Suppressor macrophage treated with lipopolysaccharide for 4 hours (primary cell): ENCODE results near the gene RC3H2.
"Not testable (repeated sequence)": the region's sequence is repeated elsewhere in the genome, so short reads cannot be mapped to it uniquely, and the experiment has no call there.

Experiments used
- DNase-seq: peaks from one replicate; pipeline ENCODE4 v3.0.0-alpha.2; 2020

The RC3H2 gene

DNA sequence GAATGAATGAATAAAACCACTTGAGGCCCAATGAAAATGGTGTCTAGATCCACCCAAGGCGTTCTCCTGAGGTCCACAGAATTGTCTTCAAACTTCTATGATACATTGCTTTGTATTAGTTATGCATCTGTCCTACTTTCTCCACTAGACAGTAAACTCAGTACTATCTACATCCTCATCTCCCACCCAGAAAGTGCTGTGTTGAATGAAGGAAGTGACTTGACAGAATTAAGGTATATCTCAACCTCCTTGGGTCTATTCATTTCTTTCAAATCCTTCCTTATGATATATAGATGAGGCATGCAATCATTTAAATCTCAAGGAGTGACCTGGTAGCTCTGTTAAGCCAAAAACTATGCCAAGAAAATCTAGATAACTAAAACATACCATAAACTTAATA is 61.0 kb downstream of the RC3H2 start:
- no peak for DNase-seq

DNA sequence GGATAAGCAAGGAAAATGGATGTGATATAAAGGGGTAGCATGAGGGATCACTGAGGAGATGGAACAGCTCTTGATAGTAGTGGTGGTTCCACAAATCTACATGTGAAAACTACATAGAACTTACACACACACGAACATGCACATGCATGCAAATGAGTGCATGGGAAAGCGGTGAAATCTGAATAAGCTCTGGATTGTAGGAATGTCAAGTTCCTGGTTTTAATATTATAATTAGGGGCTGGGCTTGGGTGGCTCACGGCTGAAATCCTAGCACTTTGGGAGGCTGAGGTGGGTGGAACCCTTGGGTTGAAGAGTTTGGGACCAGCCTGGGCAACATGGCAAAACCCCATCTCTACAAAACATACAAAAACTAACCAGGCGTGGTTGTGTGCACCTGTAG is 63.7 kb downstream of the RC3H2 start:
- DNase-seq: no peak

DNA sequence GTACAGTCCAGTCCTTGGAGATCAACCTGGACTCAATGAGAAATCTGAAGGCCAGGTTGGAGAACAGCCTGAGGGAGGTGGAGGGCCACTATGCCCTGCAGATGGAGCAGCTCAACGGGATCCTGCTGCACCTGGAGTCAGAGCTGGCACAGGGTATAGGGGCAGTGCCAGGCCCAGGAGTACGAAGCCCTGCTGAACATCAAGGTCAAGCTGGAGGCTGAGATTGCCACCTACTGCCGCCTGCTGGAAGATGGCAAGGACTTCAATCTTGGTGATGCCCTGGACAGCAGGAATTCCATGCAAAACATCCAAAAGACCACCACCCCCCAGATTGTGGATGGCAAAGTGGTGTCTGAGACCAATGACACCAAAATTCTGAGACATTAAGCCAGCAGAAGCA is 66.7 kb downstream of the RC3H2 start:
- not testable (repeated sequence) for DNase-seq

DNA sequence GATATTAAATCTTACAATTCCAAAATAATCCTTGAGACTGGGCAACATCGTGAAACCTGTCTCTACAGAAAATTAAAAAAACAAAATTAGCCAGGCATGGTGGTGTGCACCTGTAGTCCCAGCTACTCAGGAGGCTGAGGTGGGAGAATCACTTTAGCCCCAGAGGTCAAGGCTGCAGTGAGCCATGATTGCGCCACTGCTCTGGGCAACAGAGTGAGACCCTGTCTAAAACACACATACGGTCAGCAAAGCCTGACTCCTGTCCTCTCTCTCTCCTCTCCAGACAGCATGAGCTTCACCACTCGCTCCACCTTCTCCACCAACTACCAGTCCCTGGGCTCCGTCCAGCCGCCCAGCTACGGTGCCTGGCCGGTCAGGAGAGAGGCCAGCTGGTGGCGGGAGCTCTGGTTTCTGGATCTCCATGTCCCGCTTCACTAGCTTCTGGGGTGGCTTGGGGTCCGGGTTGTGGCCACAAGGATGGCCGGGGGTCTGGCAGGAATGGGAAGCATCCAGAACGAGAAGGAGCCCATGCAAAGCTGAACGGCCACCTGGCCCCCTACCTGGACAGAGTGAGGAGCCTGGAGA is 67.8 kb downstream of the RC3H2 start:
- no peak for DNase-seq

DNA sequence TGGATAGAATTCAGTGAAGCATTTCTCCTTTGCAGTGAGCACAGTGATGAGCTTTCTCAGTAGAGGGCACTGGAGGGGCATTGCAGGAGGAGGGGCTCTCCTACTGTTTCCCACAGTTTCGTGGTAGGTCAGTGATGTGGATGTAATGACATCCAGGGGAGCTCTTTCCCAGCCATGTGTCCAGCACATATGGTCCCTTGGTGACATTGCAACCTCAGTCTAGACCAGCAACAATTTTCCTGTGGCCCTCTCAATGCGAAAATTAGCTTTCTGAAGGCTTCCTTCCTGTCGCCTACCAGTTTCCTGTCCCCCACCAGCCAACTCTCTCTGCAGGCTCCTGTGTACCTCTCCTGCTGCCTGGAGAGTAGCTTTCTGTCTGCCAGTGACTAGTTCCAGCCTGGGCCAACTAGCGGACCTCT is 69.8 kb downstream of the RC3H2 start:
- DNase-seq: no peak

DNA sequence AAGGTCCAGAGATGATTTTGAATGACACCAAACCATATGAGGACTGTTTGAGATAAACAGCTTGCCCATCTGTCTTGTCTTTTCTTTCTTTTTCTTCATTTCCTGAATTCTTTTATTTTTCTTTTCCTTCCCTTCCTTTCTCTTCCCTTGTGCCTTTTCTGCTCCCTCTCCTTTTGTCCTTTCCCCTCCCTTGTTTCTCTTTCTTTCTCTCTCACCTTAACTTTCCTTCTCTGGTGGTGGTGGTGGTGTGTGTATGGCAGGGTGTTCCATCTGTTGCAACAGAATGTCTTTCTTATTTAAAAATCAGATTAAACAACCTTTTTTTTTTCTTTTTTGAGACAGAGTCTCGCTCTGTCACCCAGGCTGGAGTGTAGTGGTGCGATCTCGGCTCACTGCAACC is 73.0 kb downstream of the RC3H2 start:
- DNase-seq: no peak

DNA sequence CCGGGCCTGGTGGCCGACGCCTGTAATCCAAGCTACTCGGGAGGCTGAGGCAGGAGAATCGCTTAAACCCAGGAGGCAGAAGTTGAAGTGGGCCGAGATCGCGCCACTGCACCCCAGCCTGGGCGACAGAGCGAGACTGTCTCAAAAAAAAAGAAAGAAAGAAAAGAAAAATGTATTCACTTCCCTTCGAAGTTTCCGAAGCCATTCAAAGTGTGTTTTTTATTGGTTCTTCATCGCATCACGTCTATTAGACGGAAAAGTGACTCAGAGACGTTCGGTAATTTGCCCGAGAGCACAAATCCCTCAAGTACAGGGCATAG is 76.2 kb downstream of the RC3H2 start:
- not testable (repeated sequence) for DNase-seq

DNA sequence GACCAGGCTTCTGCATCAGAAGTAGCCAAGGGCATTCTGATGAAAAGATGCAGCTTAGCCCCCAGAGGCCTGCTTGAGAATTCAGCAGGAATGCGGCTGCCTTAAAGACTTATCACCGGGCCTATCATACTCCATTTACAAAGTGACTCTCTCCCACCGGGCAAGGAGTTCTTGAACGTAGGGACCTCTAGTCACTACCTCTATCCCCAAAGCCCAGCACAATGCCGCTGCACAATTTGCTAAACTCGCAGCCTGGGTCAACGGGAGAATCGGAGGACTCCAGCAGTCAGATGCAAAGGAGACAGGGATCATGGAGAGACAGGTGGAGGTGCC is 77.4 kb downstream of the RC3H2 start:
- DNase-seq: no peak

DNA sequence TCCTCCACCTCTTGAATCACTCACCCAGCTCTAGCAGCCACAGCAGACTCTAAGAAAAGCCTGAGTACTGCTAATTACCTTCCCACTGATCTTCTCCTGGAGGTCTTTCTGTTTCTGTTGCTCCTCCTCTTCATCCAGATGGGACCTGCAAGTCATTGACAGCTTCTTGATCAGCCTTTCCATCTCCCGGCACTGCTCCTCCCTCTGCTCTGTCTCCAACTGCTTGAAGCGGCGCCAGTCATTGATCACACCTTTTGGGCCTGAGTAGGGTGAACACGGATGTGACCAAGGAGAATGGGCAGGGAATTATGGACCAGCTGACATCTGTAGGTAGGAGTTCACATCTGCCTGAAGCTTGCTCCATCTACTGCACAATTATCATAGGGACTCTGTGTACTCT is 82.2 kb downstream of the RC3H2 start:
- DNase-seq: no peak

DNA sequence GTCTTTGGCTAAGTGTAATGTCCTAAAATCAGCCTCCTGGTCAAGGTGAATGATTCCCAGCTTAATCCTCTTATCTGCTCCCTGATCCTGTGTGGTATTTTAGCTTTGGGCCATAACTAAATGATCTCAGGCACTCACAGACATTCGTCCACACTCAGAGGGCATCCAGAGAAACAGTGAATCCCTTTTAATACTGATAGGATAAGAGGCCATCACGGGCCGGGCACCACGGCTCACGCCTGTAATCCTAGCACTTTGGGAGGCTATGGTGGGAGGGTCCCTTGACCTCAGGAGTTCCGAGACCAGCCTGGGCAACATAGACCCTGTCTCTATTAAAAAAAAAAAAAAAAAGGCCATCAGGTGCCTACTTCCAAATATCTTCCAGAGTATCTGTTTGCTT is 83.1 kb downstream of the RC3H2 start:
- DNase-seq: no peak

DNA sequence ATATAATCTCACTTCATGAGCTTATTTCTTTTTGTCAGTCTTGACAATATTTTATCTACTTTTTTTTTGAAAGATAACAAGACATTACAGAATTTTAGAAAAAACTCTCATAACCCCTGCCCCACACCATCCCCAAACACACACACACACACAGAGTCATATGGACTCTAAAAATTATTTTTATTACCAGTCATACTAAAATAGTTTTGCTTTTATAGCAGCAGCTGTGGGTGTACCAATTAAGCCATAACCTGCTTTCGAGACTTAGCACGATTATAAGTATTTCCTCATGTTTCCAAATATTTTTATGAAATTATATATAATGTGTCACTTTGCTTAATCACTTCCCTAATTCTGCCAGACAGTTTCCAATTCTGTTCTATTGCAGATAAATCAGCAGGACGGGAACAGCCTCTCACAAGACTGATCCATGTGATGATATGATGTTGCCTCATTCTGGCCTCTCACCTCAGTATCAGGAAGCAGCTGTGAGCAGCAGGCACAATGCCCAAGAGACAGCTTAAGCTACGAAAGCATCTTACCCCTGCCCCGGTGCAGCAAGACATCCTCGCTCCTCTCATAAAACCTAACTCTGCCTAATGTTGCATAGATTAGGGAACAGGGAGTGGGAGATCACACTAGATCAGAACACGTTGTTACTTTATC is 83.7 kb downstream of the RC3H2 start:
- peak; percentile 85 for DNase-seq

DNA sequence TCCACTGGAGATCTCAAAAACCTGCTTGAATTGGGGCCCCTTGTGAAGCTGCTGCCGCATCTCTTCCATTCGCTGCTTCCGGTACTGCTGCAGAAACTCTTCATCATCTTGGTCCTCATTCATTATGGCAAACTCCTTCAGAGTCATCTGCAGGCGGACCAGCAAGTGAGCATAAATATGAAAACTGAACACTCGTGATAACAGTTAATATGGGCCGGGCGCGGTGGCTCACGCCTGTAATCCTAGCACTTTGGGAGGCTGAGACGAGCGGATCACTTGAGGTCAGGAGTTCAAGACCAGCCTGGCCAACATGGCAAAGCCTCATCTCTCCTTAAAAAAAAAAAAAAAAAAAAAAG is 84.7 kb downstream of the RC3H2 start:
- no peak for DNase-seq

DNA sequence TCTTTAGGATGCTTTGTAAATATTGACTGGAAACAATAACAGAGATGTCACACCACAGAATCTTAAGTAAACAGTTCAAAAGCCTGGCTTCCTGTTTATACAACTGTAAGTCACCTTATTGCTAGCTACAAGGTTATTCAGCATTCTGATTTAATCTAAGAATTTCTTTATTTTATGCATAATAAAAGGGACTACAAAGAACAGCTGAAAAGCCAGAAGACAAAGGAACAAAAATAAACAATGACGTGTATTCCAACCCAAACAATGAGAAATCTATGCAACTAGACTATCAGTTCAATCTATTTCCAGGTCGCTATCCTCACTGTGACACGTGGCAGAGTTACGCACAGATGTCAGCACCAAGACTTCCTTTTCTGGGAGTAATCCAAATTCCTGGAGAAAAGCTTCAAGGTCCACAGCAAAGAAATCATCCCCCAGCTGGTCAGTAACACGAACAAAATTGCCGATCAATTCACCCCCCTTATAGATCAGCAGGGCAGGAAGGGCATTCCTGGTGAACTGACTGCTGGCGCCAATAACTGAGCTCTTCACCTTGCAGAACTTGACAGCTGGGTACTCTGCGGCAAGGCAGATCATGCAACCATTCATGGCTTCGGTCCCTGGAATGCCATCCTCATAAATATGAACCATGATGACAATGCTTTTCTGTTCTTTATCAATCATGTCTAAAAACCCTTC is 85.2 kb downstream of the RC3H2 start:
- no peak for DNase-seq

DNA sequence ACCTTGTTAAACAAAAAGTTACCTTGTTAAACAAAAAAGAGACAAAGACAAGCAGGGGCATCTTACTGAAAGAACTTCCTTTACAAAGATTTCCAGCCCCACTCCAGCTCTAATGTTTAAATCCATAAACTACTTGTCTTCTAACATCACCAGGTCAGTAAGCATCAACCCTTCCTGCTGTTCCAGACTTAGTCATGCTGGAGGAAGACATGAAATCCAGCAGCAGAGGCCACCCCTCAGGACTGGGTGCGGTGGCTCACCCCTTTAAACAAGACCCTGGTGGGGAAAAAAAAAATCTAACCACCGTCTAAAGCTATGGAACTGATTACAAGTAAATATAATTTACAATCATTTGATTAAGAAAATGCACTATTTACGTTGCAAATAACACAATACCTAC is 85.8 kb downstream of the RC3H2 start:
- DNase-seq: no peak

DNA sequence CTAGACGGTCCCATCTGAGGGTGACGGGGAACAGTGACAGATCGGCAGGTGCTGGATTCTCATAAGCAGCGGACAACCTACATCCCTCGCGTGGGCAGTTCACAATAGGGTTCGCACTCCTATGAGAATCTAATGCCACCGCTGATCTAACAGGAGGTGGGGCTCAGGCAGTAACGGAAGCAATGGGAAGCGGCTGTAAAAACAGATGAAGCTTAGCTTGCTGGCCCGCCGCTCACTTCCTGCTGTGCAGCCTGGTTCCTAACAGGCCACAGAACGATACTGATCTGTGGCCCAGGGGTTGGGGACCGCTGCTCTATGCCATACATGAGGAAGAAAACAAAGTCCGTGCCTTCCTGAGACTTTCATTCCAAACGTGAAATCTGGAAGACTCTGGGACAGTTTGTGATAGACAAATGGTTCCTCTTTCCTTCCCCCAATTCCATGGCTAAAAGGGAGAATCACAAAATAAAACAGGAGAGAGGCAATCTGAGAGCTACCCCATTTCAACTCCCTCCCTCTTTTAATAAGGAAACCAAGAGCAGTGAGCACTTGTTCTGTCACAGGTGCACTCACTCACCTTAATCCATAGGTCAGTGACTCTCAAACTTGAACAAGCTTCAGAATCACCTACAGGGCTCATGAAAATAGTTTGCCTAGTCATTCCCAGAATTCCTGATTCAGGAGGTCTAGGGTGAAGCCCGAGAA is 88.8 kb downstream of the RC3H2 start:
- peak; percentile 36 for DNase-seq

DNA sequence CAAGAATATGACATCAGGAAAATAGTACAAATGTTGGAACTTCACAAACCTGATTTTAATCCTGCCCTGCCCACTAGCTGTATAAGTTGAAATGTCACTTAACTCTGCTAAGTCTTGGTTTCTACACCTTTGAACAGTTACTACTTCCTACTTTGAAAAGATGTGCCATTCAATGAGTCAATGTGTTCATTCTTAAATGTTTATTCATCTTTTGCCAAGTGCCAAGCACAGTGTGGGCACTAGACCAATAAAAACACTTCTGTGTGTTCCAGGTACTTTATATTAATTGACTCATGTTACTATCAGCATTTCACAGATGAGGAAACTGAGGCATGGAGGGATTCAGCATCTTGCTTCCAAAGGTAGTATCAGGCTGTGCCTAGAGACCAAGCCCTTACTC is 89.6 kb downstream of the RC3H2 start:
- no peak for DNase-seq

DNA sequence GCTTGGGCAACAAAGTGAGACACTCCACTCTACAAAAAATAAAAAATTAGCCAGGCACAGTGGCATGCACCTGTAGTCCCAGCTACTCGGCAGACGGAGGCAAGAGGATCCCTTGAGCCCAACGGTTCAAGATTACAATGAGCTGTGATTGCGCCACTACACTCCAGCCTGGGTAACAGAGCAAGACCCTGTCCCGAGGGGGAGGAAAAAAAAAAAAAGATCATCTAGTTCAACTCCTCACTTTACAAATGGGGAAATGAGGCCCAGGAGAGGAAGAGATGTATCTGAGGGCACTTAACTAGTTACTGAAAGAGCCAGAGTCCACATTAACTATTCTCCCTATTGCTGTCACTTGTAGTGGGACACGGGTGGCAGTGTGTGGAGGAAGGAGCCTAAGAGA is 90.6 kb downstream of the RC3H2 start:
- no peak for DNase-seq

DNA sequence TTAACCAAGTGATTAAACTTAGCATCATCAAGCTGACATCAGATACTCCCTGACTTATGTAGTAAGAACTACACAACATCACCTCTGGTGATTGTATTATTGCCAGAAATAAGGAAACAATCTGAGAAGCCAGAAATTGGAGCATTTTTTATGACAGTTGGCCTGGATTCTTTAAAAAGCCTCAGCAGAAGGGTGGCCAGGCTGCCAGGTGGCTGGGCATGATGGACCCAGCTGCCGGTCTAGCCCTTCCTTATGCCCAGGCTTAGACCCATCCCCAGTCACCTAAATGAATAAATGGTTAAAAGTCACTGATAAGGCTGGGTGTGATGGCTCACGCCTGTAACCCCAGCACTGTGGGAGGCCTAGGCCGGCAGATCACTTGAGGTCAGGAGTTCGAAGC is 92.4 kb downstream of the RC3H2 start:
- DNase-seq: no peak

DNA sequence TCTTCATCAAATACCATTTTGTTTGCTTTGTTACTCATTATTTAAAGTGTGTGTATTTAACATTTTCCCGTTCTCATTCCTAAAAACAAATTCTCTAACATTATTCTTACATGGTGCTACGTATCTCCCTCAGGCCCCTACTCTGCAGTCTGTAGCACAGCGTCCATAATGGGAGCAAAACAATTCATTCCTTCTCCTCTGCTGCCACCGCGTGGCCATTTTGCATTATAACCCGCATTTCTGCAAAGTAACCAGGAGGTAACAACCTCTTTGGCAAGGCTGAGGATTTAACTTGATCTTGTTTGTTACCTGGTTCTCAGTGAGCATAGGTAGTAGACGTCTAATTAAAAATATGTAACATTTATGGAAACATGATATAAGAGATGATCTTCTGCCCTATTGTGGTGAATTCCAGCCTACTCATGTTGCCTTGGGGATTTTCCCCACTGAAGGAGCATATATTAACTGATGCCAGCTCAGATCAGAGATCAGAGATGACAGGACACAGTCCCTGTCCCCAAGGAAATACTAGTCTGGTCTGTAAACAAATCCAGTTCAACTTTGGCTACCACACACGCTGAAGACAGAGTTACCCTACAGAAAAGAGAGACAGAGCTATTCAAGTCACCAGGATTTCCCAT is 94.7 kb downstream of the RC3H2 start:
- peak; percentile 82 for DNase-seq

DNA sequence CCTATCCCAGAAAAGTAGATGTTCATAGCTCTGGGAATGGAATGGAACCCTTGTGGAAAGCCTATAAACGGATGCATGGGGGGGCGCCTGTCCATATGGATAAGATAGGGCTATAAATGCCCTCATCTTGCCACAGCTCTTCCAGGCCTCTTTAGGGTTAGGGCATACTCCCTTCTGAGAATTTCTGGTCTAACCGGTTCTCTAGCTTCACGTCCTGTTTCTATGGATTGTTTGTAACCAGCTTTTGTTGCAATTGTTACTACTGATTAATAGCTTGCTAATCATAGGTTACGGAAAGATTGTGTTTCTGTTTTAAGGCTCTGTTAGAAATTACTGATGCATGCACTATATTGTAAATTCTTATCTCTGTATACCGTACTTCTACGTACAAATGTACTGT is 95.9 kb downstream of the RC3H2 start:
- DNase-seq: not testable (repeated sequence)

DNA sequence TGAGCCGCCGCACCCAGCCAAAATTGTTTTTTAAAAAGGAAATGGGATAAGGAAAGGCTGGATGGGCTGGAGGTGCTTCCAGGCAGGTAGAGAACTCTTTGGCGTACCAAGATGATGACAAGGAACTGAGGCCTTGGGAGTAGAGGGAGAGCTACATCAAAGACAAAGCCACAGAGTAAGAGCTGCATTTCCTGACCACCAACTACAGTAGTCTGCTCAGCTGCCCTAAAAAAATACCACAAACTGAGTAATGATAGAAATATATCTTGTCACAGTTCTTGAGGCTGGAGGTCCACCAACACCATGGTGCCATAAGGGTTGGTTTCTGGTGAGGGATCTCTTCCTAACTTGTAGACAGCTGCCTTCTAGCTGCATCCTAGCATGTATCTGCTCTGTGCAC is 97.0 kb downstream of the RC3H2 start:
- DNase-seq: no peak

DNA sequence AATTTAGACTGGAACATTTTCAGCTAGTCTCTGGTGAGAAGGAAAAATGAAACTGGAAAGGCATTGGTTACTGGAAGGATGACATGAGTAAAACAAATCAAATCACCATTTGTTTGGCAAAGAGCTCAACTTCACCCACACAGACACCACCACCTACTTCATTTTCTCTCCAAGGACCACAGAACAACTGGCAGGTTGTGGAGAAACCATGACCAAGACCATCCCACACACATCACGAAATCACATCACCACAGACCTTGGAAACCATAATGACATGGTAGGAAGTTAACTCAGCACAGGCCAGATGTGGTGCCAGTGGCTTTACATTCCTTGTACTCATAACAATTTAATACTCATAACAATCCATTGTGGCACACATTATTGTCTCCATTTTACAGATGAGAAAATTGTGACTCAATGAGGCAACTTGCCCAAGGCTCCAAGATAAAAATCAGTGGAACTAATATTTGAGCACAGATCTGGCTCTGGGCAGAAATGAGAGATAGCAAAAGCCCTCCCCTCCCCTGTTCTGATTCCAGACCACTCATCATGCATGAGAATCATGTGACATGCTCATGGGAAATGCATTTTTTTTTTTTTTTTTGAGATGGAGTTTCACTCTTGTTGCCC is 97.8 kb downstream of the RC3H2 start:
- peak; percentile 79 for DNase-seq

DNA sequence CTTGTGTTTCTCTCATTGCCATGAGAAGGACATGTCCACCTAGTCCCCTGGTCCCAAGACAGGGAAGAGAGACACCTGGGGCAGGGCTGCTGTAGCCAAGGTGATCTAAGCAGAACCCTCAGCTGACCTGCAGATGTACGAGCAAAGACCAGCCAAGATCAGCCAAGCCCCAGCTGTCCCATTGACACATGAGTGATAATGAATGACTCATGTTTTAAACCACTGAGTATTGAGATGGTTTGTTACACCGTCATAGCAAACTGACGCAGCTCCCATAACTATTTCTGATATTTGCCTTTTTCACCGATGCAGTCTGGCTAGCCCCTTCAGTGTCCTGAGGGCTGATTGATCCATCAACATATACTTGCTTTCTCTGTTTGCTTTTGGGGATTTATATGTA is 98.5 kb downstream of the RC3H2 start:
- DNase-seq: peak; percentile 21
